ENCODE results near the gene RPL5.

GRCh38 chr1:92816732-92817131 lies 15.1 kb upstream of the RPL5 start:
- no peak for TF ChIP-seq CTCF (conservative IDR thresholded peaks at IDR 0.05; ENCODE audit: low read length)
- TF ChIP-seq EZH2phosphoT487 (IDR thresholded peaks at IDR 0.05; ENCODE audit: borderline replicate concordance, low read depth, low read length) = no peak

Data from OCI-LY7 (cell line).